IMR-90 (cell line): ENCODE results near the gene SLC35D2. TPM values are rescaled to one million over a fixed set of nuclear protein-coding genes. Genes with fewer than 3 reads are reported as not detected.

Experiments used
- ATAC-seq: fragments of 200-7000 bp; cut with Tn5 transposase; 2 replicates; pipeline ENCODE4 v1.9.1; 2020; ENCODE audit warnings: low read depth, mild to moderate bottlenecking, moderate library complexity
- BruUV-seq: library from RNA; stranded (reverse); fragments of 400-500 nt; replicated peaks from 2 replicates; lab custom pipeline; 2021; lab: Mats Ljungman, UMichigan
- CTCF ChIA-PET: fragments of 300-600 bp; formaldehyde crosslinking; extraction: SDS; loops from one replicate; lab custom pipeline; 2021; ENCODE audit warnings: antibody characterized with exemption; lab: Yijun Ruan, JAX
- POLR2A ChIA-PET: fragments of 300-600 bp; sonication (Branson Sonifier 250); formaldehyde crosslinking; loops from one replicate; lab custom pipeline; 2022; ENCODE audit warnings: antibody characterized with exemption; ENCODE audit not compliant: unreplicated experiment; lab: Charles Lee
- DNase-seq: peaks from one replicate; pipeline ENCODE4 v3.0.0; 2013
- H2AFZ ChIP-seq: replicated peaks from 2 replicates; pipeline ENCODE3; 2013; ENCODE audit warnings: low read length, mild to moderate bottlenecking; ENCODE audit not compliant: poor library complexity
- H2AK5ac ChIP-seq: 2 replicates; pipeline ENCODE4 v1.6.1; 2013; ENCODE audit warnings: low read depth, low read length, inconsistent platforms
- H2AK9ac ChIP-seq: replicated peaks from 2 replicates; pipeline ENCODE3; 2013; ENCODE audit warnings: mild to moderate bottlenecking, low read depth, low read length, moderate library complexity; ENCODE audit not compliant: poor library complexity
- H2BK120ac ChIP-seq: 2 replicates; pipeline ENCODE4 v1.6.1; 2013; ENCODE audit warnings: low read depth, low read length, inconsistent platforms
- H2BK15ac ChIP-seq: 3 replicates; pipeline ENCODE4 v1.6.1; 2013; ENCODE audit warnings: low read depth, low read length, inconsistent platforms
- H2BK20ac ChIP-seq: 2 replicates; pipeline ENCODE4 v1.6.1; 2013; ENCODE audit warnings: low read depth, mild to moderate bottlenecking, inconsistent platforms, low read length, moderate library complexity
- H2BK5ac ChIP-seq: 2 replicates; pipeline ENCODE4 v1.6.1; 2013; ENCODE audit warnings: mild to moderate bottlenecking, low read depth, low read length, inconsistent platforms; ENCODE audit not compliant: poor library complexity, severe bottlenecking
- H3K14ac ChIP-seq: replicated peaks from 2 replicates; pipeline ENCODE4 v1.6.1; 2013; ENCODE audit warnings: low read depth, low read length, inconsistent platforms
- H3K18ac ChIP-seq: 2 replicates; pipeline ENCODE4 v1.6.1; 2013; ENCODE audit warnings: low read depth, low read length, control low read depth
- H3K23ac ChIP-seq: 2 replicates; pipeline ENCODE4 v1.6.1; 2013; ENCODE audit warnings: low read depth, low read length, inconsistent platforms
- H3K27ac ChIP-seq: 2 replicates; pipeline ENCODE4 v1.5.1; 2013; ENCODE audit warnings: mild to moderate bottlenecking, control low read depth, low read length; ENCODE audit not compliant: insufficient read depth
- H3K27me3 ChIP-seq: 2 replicates; pipeline ENCODE4 v1.6.1; 2013; ENCODE audit warnings: low read length; ENCODE audit not compliant: control insufficient read depth, insufficient read depth
- H3K36me3 ChIP-seq: 2 replicates; pipeline ENCODE4 v1.6.1; 2013; ENCODE audit warnings: low read length, mixed read lengths; ENCODE audit not compliant: control insufficient read depth, insufficient read depth
- H3K4ac ChIP-seq: 2 replicates; pipeline ENCODE4 v1.6.1; 2013; ENCODE audit warnings: low read depth, low read length, inconsistent platforms
- H3K4me1 ChIP-seq: 2 replicates; pipeline ENCODE4 v1.6.1; 2013; ENCODE audit warnings: low read length, mixed read lengths; ENCODE audit not compliant: control insufficient read depth, insufficient read depth
- H3K4me2 ChIP-seq: 2 replicates; pipeline ENCODE4 v1.6.1; 2013; ENCODE audit warnings: low read depth, mild to moderate bottlenecking, control low read depth, low read length, moderate library complexity
- H3K4me3 ChIP-seq: 2 replicates; pipeline ENCODE4 v1.5.1; 2013; ENCODE audit warnings: low read depth, mild to moderate bottlenecking, control low read depth, low read length, moderate library complexity; ENCODE audit not compliant: insufficient read depth
- H3K56ac ChIP-seq: 2 replicates; pipeline ENCODE4 v1.6.1; 2013; ENCODE audit warnings: low read length, inconsistent platforms; ENCODE audit not compliant: insufficient read depth; ENCODE audit errors: extremely low read depth
- H3K79me1 ChIP-seq, 2 experiments: 2 replicates each; pipeline ENCODE4 v1.6.1; 2013; ENCODE audit warnings: low read length in 2 of 2, inconsistent platforms in 1 of 2, low read depth in 1 of 2
- H3K9ac ChIP-seq: 2 replicates; pipeline ENCODE4 v1.6.1; 2013; ENCODE audit warnings: low read depth, low read length, control low read depth
- H3K9me1 ChIP-seq: 2 replicates; pipeline ENCODE4 v1.6.1; 2013; ENCODE audit warnings: low read length, inconsistent platforms; ENCODE audit not compliant: insufficient read depth
- H3K9me3 ChIP-seq: 2 replicates; pipeline ENCODE4 v1.6.1; 2013; ENCODE audit warnings: low read length; ENCODE audit not compliant: control insufficient read depth, insufficient read depth
- H4K20me1 ChIP-seq: 2 replicates; pipeline ENCODE4 v1.6.1; 2013; ENCODE audit warnings: low read length, inconsistent platforms; ENCODE audit not compliant: insufficient read depth
- H4K5ac ChIP-seq: 2 replicates; pipeline ENCODE4 v1.6.1; 2013; ENCODE audit warnings: mild to moderate bottlenecking, low read depth, low read length, control low read depth
- H4K8ac ChIP-seq, 2 experiments: 2 replicates each; pipeline ENCODE4 v1.6.1; 2013; ENCODE audit warnings: low read depth in 2 of 2, low read length in 2 of 2, control low read depth in 1 of 2, inconsistent platforms in 1 of 2
- H4K91ac ChIP-seq: 2 replicates; pipeline ENCODE4 v1.6.1; 2013; ENCODE audit warnings: low read depth, low read length, inconsistent platforms; ENCODE audit not compliant: insufficient read depth
- FOS ChIP-seq: fragments of 150-350 bp; IDR thresholded peaks from 2 replicates; pipeline ENCODE4 v1.6.1; 2016; ENCODE audit warnings: low read depth, low read length
- NFE2L2 ChIP-seq: fragments of 150-350 bp; IDR thresholded peaks from 2 replicates; pipeline ENCODE4 v1.6.1; 2016; ENCODE audit warnings: low read depth, mild to moderate bottlenecking, low read length
- SMC3 ChIP-seq: fragments of 150-350 bp; IDR thresholded peaks from 2 replicates; pipeline ENCODE4 v1.6.1; 2016; ENCODE audit warnings: low read depth, mild to moderate bottlenecking, antibody characterized with exemption, low read length, moderate library complexity
- WGBS, 2 experiments: methylation state at CpG; one replicate each; pipeline versions ENCODE4 v1.1.5 to v1.1.7; 2013; ENCODE audit warnings: missing lambda C conversion rate in 2 of 2; ENCODE audit not compliant: insufficient read length in 1 of 2; ENCODE audit errors: extremely low coverage in 2 of 2; 5-methylcytosine and 5-hydroxymethylcytosine counted together
- dilution Hi-C: fragments of 300-500 bp; cut with HindIII; formaldehyde crosslinking; loops from one replicate; pipeline ENCODE4 v1.14.3; 2018; ENCODE audit warnings: low sequenced_read_pairs; ENCODE audit not compliant: unreplicated experiment
- in situ Hi-C: fragments of 300-500 bp; cut with MboI; formaldehyde crosslinking; loops from 3 replicates; pipeline ENCODE4 v1.14.3; 2019; ENCODE audit warnings: low sequenced_read_pairs, inconsistent platforms, mixed read lengths
- intact Hi-C: fragments of 100-400 bp; cut with micrococcal nuclease; formaldehyde crosslinking; loops from 2 replicates; pipeline ENCODE4 v1.10.0; 2022
- polyA plus RNA-seq, 3 experiments: library from polyadenylated mRNA; depleted of rRNA; stranded (reverse); fragments of >200 nt; gene quantifications; 2 replicates each; pipeline ENCODE4 v1.2.3, GENCODE V29; 2012; ENCODE audit warnings: low replicate concordance in 1 of 3
- total RNA-seq: library from RNA; depleted of rRNA; stranded (reverse); fragments of >200 nt; gene quantifications from 2 replicates; pipeline ENCODE4 v1.2.3, GENCODE V29; 2012

Gene SLC35D2
- total and polyA plus RNA-seq, 2 of the 4 experiments (the other 2 are of a cell fraction) = 9.7 to 11.8 TPM

- Histone ChIP-seq H3K4me1 (peaks cover 2% of the 10 kb centered on the region; the same call in 1 of the 2 replicates), H3K56ac (no peak overlapping the region), H3K14ac (no peak overlapping the region), H2AK5ac (no peak overlapping the region), H2BK15ac (no peak overlapping the region), H4K20me1 (no peaks in the 10 kb centered on the region), H4K5ac (no peak overlapping the region), H3K27ac (no peak overlapping the region), H3K9ac (no peak overlapping the region), H3K18ac (no peak overlapping the region), H2AK9ac (no peak overlapping the region), H3K9me1 (no peaks in the 10 kb centered on the region), H2BK120ac (no peak overlapping the region), H4K8ac (no peak overlapping the region), H4K91ac (no peak overlapping the region), H3K4ac (no peak overlapping the region), H3K4me2 (no peak overlapping the region), H3K79me1 (no peaks in the 10 kb centered on the region), H3K27me3 (no peaks in the 10 kb centered on the region), H3K4me3 (no peak overlapping the region), H3K36me3 (no peaks in the 10 kb centered on the region), H2BK20ac (no peak overlapping the region), H2AFZ (peak overlapping the region; percentile 27), H3K23ac (no peak overlapping the region), H2BK5ac (no peak overlapping the region), H3K9me3 (peaks cover 2% of the 10 kb centered on the region)
- DNase-seq = peak; percentile 72
- dilution Hi-C loops (no loop called here), intact Hi-C loops (no loop called here), in situ Hi-C loops (no loop called here)
- TF ChIP-seq NFE2L2 (no peak), FOS (peak; percentile 36; the same call in 1 of the 2 replicates), SMC3 (no peak)
- peak; percentile 64 for ATAC-seq
- WGBS, 2 experiments = no CpG with 5 or more reads among the region's 3 CpGs
- ChIA-PET POLR2A (no interaction called here), CTCF (interaction anchor here (0.5 kb wide), 1 partner anchor 1624 kb away, joined by 3 read pairs; no protein-coding TSS in a partner anchor)
- BruUV-seq = no TSS peak
These were observed 89.9 kb downstream of the SLC35D2 start for GRCh38 chr9:96293498-96294158.
